GM23338 (cell line): ENCODE results near the gene RAB33B. TPM values are rescaled to one million over a fixed set of nuclear protein-coding genes. Genes with fewer than 3 reads are reported as not detected.

ENCODE experiments used
- ATAC-seq: fragments of 200-7000 bp; cut with Tn5 transposase; 3 replicates; pipeline ENCODE4 v1.9.1; 2020
- DNase-seq: peaks from one replicate; pipeline ENCODE4 v3.0.0-alpha.2; 2015; ENCODE audit warnings: low spot score
- H2AFZ ChIP-seq: fragments of 200-600 bp; sonication (generic); 2 replicates; pipeline ENCODE4 v1.8.0; 2016; ENCODE audit warnings: antibody characterized with exemption, mild to moderate bottlenecking, moderate library complexity
- H3F3A ChIP-seq: fragments of 200-600 bp; sonication (generic); replicated peaks from 2 replicates; pipeline ENCODE4 v1.8.0; 2017; ENCODE audit warnings: antibody characterized with exemption, mixed run types, low read depth
- H3K27ac ChIP-seq: fragments of 200-600 bp; sonication (generic); 2 replicates; pipeline ENCODE4 v1.6.1; 2016; ENCODE audit warnings: low read depth
- H3K27me3 ChIP-seq: fragments of 200-600 bp; sonication (generic); 2 replicates; pipeline ENCODE4 v1.8.0; 2016; ENCODE audit warnings: mild to moderate bottlenecking, mixed run types, moderate library complexity; ENCODE audit not compliant: insufficient read depth
- H3K36me3 ChIP-seq: fragments of 200-600 bp; sonication (generic); 2 replicates; pipeline ENCODE4 v1.8.0; 2016; ENCODE audit warnings: mild to moderate bottlenecking; ENCODE audit not compliant: insufficient read depth
- H3K4me1 ChIP-seq: fragments of 200-600 bp; sonication (generic); 2 replicates; pipeline ENCODE4 v1.8.0; 2016; ENCODE audit warnings: mild to moderate bottlenecking, moderate library complexity; ENCODE audit not compliant: insufficient read depth
- H3K4me2 ChIP-seq: fragments of 200-600 bp; sonication (generic); 2 replicates; pipeline ENCODE4 v1.7.1; 2017; ENCODE audit warnings: mixed run types
- H3K4me3 ChIP-seq: fragments of 200-600 bp; sonication (generic); 2 replicates; pipeline ENCODE4 v1.6.1; 2016; ENCODE audit warnings: mixed run types
- H3K79me2 ChIP-seq: fragments of 200-600 bp; sonication (generic); replicated peaks from 2 replicates; pipeline ENCODE4 v1.8.0; 2017; ENCODE audit warnings: mild to moderate bottlenecking; ENCODE audit not compliant: insufficient read depth
- H3K9me2 ChIP-seq: fragments of 200-600 bp; sonication (generic); 2 replicates; pipeline ENCODE4 v1.8.0; 2017; ENCODE audit not compliant: insufficient read depth
- H4K20me1 ChIP-seq: fragments of 200-600 bp; sonication (generic); replicated peaks from 2 replicates; pipeline ENCODE4 v1.8.0; 2017; ENCODE audit warnings: mild to moderate bottlenecking; ENCODE audit not compliant: insufficient read depth
- H3K27ac Mint-ChIP-seq: 2 replicates; pipeline ENCODE4 v1.8.0; 2020; ENCODE audit warnings: inconsistent platforms, mild to moderate bottlenecking, moderate library complexity, mixed read lengths
- H3K27me3 Mint-ChIP-seq: 3 replicates; pipeline ENCODE4 v1.8.0; 2022; ENCODE audit warnings: low read depth, mild to moderate bottlenecking, moderate library complexity, mixed read lengths, inconsistent platforms; ENCODE audit not compliant: insufficient read depth, poor library complexity
- H3K36me3 Mint-ChIP-seq: 3 replicates; pipeline ENCODE4 v1.8.0; 2021; ENCODE audit warnings: low read depth, mild to moderate bottlenecking, inconsistent platforms, moderate library complexity, mixed read lengths
- H3K4me1 Mint-ChIP-seq: 3 replicates; pipeline ENCODE4 v1.8.0; 2020; ENCODE audit warnings: mild to moderate bottlenecking, inconsistent platforms, mixed read lengths
- H3K4me3 Mint-ChIP-seq: 3 replicates; pipeline ENCODE4 v1.8.0; 2021; ENCODE audit warnings: moderate library complexity, mild to moderate bottlenecking, inconsistent platforms, mixed read lengths
- H3K9me3 Mint-ChIP-seq: 3 replicates; pipeline ENCODE4 v1.8.0; 2020; ENCODE audit warnings: moderate library complexity, mild to moderate bottlenecking, inconsistent platforms, mixed read lengths
- POLR2AphosphoS5 ChIP-seq: IDR thresholded peaks from 2 replicates; pipeline ENCODE4 v1.6.1; 2016; ENCODE audit warnings: antibody characterized with exemption, low read depth
- ZNF114 ChIP-seq: fragments of 250-450 bp; sonication (Bioruptor Pico); IDR thresholded peaks from 2 replicates; pipeline ENCODE4 v1.5.0; 2020; ENCODE audit warnings: mild to moderate bottlenecking, moderate library complexity
- ZNF331 ChIP-seq: fragments of 250-450 bp; sonication (Bioruptor Pico); IDR thresholded peaks from 2 replicates; pipeline ENCODE4 v1.5.0; 2020; ENCODE audit warnings: low read depth, mild to moderate bottlenecking, moderate library complexity
- polyA plus RNA-seq: library from polyadenylated mRNA; unstranded; fragments of >200 nt; fragmentation: Nextera tagmentation; extraction: Ambion mirVana; gene quantifications from 2 replicates; pipeline ENCODE4 v1.2.1, GENCODE V29; 2016
- total RNA-seq: library from RNA; depleted of rRNA; stranded (reverse); fragments of >200 nt; shearing (Covaris generic); gene quantifications from 2 replicates; pipeline ENCODE4 v1.2.3, GENCODE V29; 2014
- TF ChIP-seq, protein P1 (sequence below): IDR thresholded peaks from 2 replicates; pipeline ENCODE4 v1.6.1; 2016; ENCODE audit warnings: antibody characterized with exemption
- TF ChIP-seq, protein P2 (sequence below), 2 experiments: fragments of 200-600 bp in 1 of 2; sonication (generic) in 1 of 2; conservative IDR thresholded peaks; 2 replicates each; pipeline versions ENCODE4 v1.5.1 to v1.6.1; 2016 to 2017; ENCODE audit warnings: antibody characterized with exemption in 2 of 2, low read depth in 2 of 2, mild to moderate bottlenecking in 2 of 2, moderate library complexity in 1 of 2
- TF ChIP-seq, protein P3 (sequence below): IDR thresholded peaks from one replicate; pipeline ENCODE4 v1.6.1; 2018; ENCODE audit warnings: antibody characterized with exemption; ENCODE audit not compliant: unreplicated experiment

Gene RAB33B
- total and polyA plus RNA-seq, 2 experiments from 2014 or later = 9.9 to 17.5 TPM

DNA sequence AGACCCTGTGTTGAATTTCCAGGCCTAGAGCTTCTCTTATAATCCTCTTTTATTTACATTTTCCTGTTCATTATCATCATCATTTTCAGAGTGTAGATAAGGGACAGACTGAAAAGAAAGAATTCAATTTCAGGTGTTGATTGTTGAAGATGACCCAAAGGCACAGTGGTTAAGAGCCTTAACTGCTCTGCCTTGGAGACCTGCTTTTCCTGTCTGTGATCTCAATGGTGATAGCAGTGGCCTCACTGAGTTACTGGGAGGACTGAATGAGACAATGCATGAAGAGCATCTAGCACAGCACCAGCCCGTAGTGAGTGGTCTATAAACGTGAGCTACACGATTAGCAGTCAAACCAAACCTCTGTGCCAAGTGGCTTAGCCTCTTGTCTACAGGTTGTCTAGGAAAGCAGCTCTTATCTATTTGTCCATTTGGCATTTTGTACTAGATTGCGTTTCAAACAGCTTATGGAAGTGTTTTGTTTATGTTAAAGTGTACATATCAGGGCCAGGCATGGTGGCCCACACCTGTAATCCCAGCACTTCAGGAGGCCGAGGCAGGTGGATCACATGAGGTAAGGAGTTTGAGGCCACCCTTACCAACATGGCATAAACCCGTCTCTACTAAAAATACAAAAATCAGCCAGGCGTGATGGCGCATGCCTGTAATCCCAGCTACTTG, 60.6 kb downstream of the RAB33B start (continued):
- TF ChIP-seq, protein P1, sequence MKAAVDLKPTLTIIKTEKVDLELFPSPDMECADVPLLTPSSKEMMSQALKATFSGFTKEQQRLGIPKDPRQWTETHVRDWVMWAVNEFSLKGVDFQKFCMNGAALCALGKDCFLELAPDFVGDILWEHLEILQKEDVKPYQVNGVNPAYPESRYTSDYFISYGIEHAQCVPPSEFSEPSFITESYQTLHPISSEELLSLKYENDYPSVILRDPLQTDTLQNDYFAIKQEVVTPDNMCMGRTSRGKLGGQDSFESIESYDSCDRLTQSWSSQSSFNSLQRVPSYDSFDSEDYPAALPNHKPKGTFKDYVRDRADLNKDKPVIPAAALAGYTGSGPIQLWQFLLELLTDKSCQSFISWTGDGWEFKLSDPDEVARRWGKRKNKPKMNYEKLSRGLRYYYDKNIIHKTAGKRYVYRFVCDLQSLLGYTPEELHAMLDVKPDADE = no peak
- TF ChIP-seq, protein P2, sequence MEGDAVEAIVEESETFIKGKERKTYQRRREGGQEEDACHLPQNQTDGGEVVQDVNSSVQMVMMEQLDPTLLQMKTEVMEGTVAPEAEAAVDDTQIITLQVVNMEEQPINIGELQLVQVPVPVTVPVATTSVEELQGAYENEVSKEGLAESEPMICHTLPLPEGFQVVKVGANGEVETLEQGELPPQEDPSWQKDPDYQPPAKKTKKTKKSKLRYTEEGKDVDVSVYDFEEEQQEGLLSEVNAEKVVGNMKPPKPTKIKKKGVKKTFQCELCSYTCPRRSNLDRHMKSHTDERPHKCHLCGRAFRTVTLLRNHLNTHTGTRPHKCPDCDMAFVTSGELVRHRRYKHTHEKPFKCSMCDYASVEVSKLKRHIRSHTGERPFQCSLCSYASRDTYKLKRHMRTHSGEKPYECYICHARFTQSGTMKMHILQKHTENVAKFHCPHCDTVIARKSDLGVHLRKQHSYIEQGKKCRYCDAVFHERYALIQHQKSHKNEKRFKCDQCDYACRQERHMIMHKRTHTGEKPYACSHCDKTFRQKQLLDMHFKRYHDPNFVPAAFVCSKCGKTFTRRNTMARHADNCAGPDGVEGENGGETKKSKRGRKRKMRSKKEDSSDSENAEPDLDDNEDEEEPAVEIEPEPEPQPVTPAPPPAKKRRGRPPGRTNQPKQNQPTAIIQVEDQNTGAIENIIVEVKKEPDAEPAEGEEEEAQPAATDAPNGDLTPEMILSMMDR (conservative IDR thresholded peaks at IDR 0.05; ENCODE audit: low read depth in 2 of 2) = no peak
- TF ChIP-seq, protein P3, sequence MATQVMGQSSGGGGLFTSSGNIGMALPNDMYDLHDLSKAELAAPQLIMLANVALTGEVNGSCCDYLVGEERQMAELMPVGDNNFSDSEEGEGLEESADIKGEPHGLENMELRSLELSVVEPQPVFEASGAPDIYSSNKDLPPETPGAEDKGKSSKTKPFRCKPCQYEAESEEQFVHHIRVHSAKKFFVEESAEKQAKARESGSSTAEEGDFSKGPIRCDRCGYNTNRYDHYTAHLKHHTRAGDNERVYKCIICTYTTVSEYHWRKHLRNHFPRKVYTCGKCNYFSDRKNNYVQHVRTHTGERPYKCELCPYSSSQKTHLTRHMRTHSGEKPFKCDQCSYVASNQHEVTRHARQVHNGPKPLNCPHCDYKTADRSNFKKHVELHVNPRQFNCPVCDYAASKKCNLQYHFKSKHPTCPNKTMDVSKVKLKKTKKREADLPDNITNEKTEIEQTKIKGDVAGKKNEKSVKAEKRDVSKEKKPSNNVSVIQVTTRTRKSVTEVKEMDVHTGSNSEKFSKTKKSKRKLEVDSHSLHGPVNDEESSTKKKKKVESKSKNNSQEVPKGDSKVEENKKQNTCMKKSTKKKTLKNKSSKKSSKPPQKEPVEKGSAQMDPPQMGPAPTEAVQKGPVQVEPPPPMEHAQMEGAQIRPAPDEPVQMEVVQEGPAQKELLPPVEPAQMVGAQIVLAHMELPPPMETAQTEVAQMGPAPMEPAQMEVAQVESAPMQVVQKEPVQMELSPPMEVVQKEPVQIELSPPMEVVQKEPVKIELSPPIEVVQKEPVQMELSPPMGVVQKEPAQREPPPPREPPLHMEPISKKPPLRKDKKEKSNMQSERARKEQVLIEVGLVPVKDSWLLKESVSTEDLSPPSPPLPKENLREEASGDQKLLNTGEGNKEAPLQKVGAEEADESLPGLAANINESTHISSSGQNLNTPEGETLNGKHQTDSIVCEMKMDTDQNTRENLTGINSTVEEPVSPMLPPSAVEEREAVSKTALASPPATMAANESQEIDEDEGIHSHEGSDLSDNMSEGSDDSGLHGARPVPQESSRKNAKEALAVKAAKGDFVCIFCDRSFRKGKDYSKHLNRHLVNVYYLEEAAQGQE = no peak

DNA sequence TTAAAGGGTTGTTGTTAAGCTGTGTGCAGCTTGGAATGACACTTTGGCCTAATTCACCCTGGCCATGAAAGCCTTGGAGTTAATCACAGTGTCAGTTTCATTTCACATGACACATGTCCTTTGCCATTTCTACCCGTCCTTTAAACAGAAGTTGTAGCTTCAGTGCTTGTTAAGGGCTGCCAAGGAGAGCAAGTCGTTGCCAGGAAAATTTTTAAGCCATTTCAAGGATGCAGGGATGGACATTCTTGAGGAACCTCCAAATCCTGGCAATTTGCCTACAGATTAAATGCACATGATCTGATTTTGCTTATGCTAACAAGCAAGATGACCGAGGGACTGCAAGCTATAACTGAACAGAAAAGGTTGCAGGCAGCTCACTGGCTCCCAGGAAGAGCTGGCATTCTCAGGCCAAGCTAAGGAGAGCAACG, 61.6 kb downstream of the RAB33B start:
- H3K36me3 Mint-ChIP-seq = no peaks in the 10 kb centered on the region
- DNase-seq = no peak
- Histone ChIP-seq H3K27me3 (no peaks in the 10 kb centered on the region), H3K4me2 (no peak overlapping the region), H3K4me1 (no peaks in the 10 kb centered on the region), H3K4me3 (no peak overlapping the region), H3K27ac (no peak overlapping the region), H2AFZ (no peak overlapping the region), H4K20me1 (no peaks in the 10 kb centered on the region; the same call in 1 of the 2 replicates), H3K79me2 (no peaks in the 10 kb centered on the region), H3F3A (no peaks in the 10 kb centered on the region), H3K9me2 (no peaks in the 10 kb centered on the region), H3K36me3 (no peaks in the 10 kb centered on the region)
- peaks cover 4% of the 10 kb centered on the region for H3K27me3 Mint-ChIP-seq
- peaks cover 8% of the 10 kb centered on the region; the same call in 2 of the 3 replicates for H3K4me1 Mint-ChIP-seq
- no peaks in the 10 kb centered on the region for H3K9me3 Mint-ChIP-seq
- no peak overlapping the region for H3K27ac Mint-ChIP-seq
- no peak overlapping the region for H3K4me3 Mint-ChIP-seq
- ATAC-seq = no peak
- TF ChIP-seq, protein P3 = no peak
- TF ChIP-seq, protein P1 = no peak
- TF ChIP-seq ZNF331 (CRISPR knock-in tag) (no peak), POLR2AphosphoS5 (no peak), ZNF114 (CRISPR knock-in tag) (no peak)
